Gastrocnemius medialis (tissue), 4 donors: ENCODE results near the gene WIF1. TPM values are rescaled to one million over a fixed set of nuclear protein-coding genes. Genes with fewer than 3 reads are reported as not detected.

ENCODE experiments used
- ATAC-seq, 2 donors: fragments of 150-250 bp; one replicate each; pipeline ENCODE4 v1.9.1; 2016
- DNase-seq, 2 donors: peaks; one replicate each; pipeline ENCODE4 v3.0.0-alpha.2; 2019
- H3K27ac ChIP-seq, 4 donors: fragments of 200-600 bp; sonication (generic); 1 replicate in 1 of 4; 2 replicates in 3 of 4; pipeline ENCODE4 v1.5.1; 2016 to 2018; ENCODE audit warnings: mild to moderate bottlenecking in 2 of 4, moderate library complexity in 1 of 4
- H3K27me3 ChIP-seq, 3 donors: fragments of 200-600 bp; sonication (generic) in 2 of 3; 1 replicate in 1 of 3; 2 replicates in 2 of 3; pipeline versions ENCODE4 v1.5.1 to v1.6.0; 2016 to 2019; ENCODE audit warnings: mild to moderate bottlenecking in 1 of 3, moderate library complexity in 1 of 3
- H3K36me3 ChIP-seq, 2 donors: fragments of 200-600 bp; sonication (generic) in 1 of 2; one replicate each; pipeline ENCODE4 v1.5.1; 2017 to 2018
- H3K4me1 ChIP-seq, 2 donors: fragments of 200-600 bp; sonication (generic) in 1 of 2; one replicate each; pipeline ENCODE4 v1.5.1; 2016 to 2017; ENCODE audit warnings: mild to moderate bottlenecking in 2 of 2
- H3K4me3 ChIP-seq, 4 donors: fragments of 200-600 bp; sonication (generic) in 3 of 4; 1 replicate in 1 of 4; 2 replicates in 3 of 4; pipeline ENCODE4 v1.5.1; 2016 to 2019; ENCODE audit warnings: mild to moderate bottlenecking in 2 of 4
- H3K9me3 ChIP-seq, 3 donors: fragments of 200-600 bp; sonication (generic) in 2 of 3; 1 replicate in 1 of 3; 2 replicates in 2 of 3; pipeline ENCODE4 v1.5.1; 2016 to 2019
- CTCF ChIP-seq, 5 experiments: fragments of 450-650 bp in 3 of 5; fragments of 200-600 bp in 2 of 5; sonication (generic) in 2 of 5; IDR thresholded peaks in 4 of 5; conservative IDR thresholded peaks in 1 of 5; 1 replicate in 4 of 5; 2 replicates in 1 of 5; pipeline ENCODE4 v1.5.1; 2016 to 2019; ENCODE audit warnings: antibody characterized with exemption in 5 of 5, mild to moderate bottlenecking in 3 of 5, moderate library complexity in 3 of 5
- POLR2A ChIP-seq, 2 donors: fragments of 450-650 bp; IDR thresholded peaks; one replicate each; pipeline ENCODE4 v1.6.1; 2017; ENCODE audit warnings: antibody characterized with exemption in 2 of 2, mild to moderate bottlenecking in 2 of 2, moderate library complexity in 2 of 2
- in situ Hi-C, 4 donors: fragments of 200-750 bp; cut with MboI; loops; one replicate each; pipeline versions ENCODE4 v1.15.0 to v1.8.0; 2017; ENCODE audit warnings: low sequenced_read_pairs in 4 of 4
- intact Hi-C: fragments of 100-400 bp; cut with DNase I; formaldehyde crosslinking; loops from one replicate; pipeline ENCODE4 v1.15.1; 2023; ENCODE audit warnings: low total_unique reads
- total RNA-seq, 4 donors: library from RNA; depleted of rRNA; stranded (reverse); fragments of >200 nt; gene quantifications; one replicate each; pipeline versions ENCODE4 v1.1.0 to v1.2.3, GENCODE V29; 2016

WIF1 gene
- total RNA-seq, 4 donors from 2014 or later: not detected

DNA sequence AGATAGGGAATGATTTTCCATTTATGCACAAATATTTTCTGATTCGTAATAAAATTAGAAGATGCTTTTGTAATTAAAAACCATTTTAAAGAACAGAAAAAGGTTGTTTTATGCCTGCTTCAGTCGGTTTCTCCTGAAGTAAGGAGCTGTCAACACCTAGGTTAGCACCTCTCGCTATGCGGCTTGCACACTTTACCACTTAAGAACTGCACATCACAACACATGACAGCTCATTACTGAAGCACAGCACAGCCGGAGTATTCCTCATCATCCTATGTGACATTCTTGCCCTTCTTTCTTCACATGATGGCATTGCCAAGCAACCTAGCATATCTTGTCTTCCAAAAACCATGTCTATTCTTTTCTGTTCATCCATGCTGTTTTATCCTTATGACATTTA is 5.4 kb upstream of the WIF1 start:
- no peak for ATAC-seq

DNA sequence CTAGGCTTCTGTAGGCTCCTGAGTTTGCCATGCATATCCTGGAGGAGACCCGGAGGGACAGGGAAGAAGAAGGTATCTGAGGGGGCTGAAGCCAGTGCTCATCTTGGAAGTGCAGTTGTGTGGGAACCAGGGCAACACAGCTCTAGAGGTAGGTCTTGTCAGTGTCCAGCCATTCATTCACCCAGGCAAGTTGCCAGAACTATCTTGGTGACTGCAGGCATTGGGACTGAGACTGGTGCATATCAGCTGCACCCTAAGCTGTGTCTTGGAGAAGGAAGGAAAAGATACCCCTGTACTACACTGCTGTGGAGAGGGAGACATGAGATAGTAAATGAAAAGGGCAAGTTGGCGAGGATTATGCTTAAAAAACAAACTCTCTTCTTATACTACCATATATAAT is 4.9 kb upstream of the WIF1 start:
- ATAC-seq (no peak), DNase-seq (no peak)
- Histone ChIP-seq H3K36me3 (no peaks in the 10 kb centered on the region), H3K27ac (no peak overlapping the region), H3K9me3 (no peaks in the 10 kb centered on the region), H3K4me1 (peaks cover 0 to 1% of the 10 kb centered on the region in 2 donors), H3K27me3 (peaks cover 23 to 28% (median 27%) of the 10 kb centered on the region in 3 donors), H3K4me3 (no peak overlapping the region)
- in situ Hi-C loops: no loop called here
- intact Hi-C loops: no loop called here
- TF ChIP-seq POLR2A (IDR thresholded peaks at IDR 0.05) (no peak), CTCF (IDR thresholded peaks at IDR 0.05 in 4 of 5, conservative IDR thresholded peaks at IDR 0.05 in 1 of 5) (no peak)

More for the DNA sequence above, 5.4 kb upstream of the WIF1 start:
- intact Hi-C loops (no loop called here), in situ Hi-C loops (no loop called here)
- Histone ChIP-seq H3K4me3 (no peak overlapping the region), H3K4me1 (no peaks in the 10 kb centered on the region), H3K27me3 (peaks cover 18 to 23% (median 22%) of the 10 kb centered on the region in 3 donors), H3K27ac (no peak overlapping the region), H3K9me3 (no peaks in the 10 kb centered on the region), H3K36me3 (no peaks in the 10 kb centered on the region)
- TF ChIP-seq POLR2A (IDR thresholded peaks at IDR 0.05) (no peak), CTCF (IDR thresholded peaks at IDR 0.05 in 4 of 5, conservative IDR thresholded peaks at IDR 0.05 in 1 of 5) (no peak)
- DNase-seq: no peak

- Histone ChIP-seq H3K9me3 (no peaks in the 10 kb centered on the region), H3K4me1 (peaks cover 0 to 3% of the 10 kb centered on the region in 2 donors), H3K27me3 (peaks cover 30 to 35% (median 34%) of the 10 kb centered on the region in 3 donors), H3K36me3 (no peaks in the 10 kb centered on the region), H3K27ac (no peak overlapping the region), H3K4me3 (no peak overlapping the region)
- DNase-seq: no peak
- no peak for ATAC-seq
- intact Hi-C loops: no loop called here
- TF ChIP-seq CTCF (IDR thresholded peaks at IDR 0.05 in 4 of 5, conservative IDR thresholded peaks at IDR 0.05 in 1 of 5) (no peak), POLR2A (IDR thresholded peaks at IDR 0.05) (no peak)
- in situ Hi-C loops: no loop called here
These were observed 4.1 kb upstream of the WIF1 start for GRCh38 chr12:65125247-65125646.

DNA sequence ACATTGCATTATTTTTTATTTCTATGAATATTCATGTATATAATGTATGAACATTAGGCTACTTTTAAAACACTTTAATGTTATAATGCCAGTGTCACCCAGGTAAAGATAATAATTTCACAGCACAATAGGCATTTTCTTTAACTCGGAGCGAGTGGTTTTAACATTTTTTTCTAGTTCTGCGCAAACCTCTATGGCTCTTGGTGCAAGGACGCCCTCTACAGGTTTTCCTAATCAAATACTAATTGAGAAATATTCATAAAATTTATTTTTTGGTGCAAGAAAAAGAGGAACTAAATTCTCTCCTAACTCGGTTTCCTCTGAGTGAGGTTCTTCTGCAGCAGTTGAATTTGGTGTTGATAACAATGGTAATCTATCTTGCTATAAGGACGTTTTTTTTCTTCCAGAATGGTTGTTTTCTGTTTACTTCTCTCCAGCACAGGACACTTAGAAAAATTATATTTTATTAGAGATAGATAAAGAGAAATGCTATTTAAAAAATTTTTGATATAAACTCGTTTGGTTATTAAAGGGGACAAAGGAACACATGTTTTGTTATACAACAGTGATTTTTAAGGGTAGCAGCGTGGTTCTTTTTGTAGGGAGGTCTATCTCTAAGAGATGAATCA is 2.4 kb upstream of the WIF1 start:
- ATAC-seq (no peak), DNase-seq (no peak)
- in situ Hi-C loops (loop anchor here in 2 of 4 donors (25.0 kb wide), 1 partner anchor 236 kb away; no protein-coding TSS in a partner anchor), intact Hi-C loops (loop anchor here (5.0 kb wide), 1 partner anchor 231 kb away; no protein-coding TSS in a partner anchor)
- Histone ChIP-seq H3K9me3 (no peaks in the 10 kb centered on the region), H3K27ac (no peak overlapping the region), H3K36me3 (no peaks in the 10 kb centered on the region), H3K27me3 (peaks cover 47 to 52% (median 49%) of the 10 kb centered on the region in 3 donors), H3K4me1 (peaks cover 0 to 3% of the 10 kb centered on the region in 2 donors), H3K4me3 (no peak overlapping the region)
- TF ChIP-seq CTCF (IDR thresholded peaks at IDR 0.05 in 4 of 5, conservative IDR thresholded peaks at IDR 0.05 in 1 of 5): peak in 2 of 5 experiments; percentile 34 to 46
- TF ChIP-seq POLR2A (IDR thresholded peaks at IDR 0.05): no peak
